HepG2 (cell line): ENCODE data around the gene ANAPC16. TPM values are rescaled to one million over a fixed set of nuclear protein-coding genes. Genes with fewer than 3 reads are reported as not detected.

ENCODE experiments used
- ADNP ChIP-seq: sonication (generic); formaldehyde crosslinking; IDR thresholded peaks from 2 replicates; pipeline ENCODE4 v1.4.0; 2020; ENCODE audit warnings: missing genetic modification reagents
- BRD4 ChIP-seq: sonication (generic); formaldehyde crosslinking; IDR thresholded peaks from 2 replicates; pipeline ENCODE4 v1.4.0; 2020; ENCODE audit warnings: missing genetic modification reagents
- CBX2 ChIP-seq, 2 experiments: fragments of 200-600 bp in 1 of 2; sonication (generic); formaldehyde crosslinking in 1 of 2; IDR thresholded peaks; 2 replicates each; pipeline versions ENCODE4 v1.7.0 to v1.8.1; 2018 to 2022; ENCODE audit warnings: low read depth in 2 of 2, low read length in 1 of 2, mild to moderate bottlenecking in 1 of 2, missing genetic modification reagents in 1 of 2
- DRAP1 ChIP-seq: IDR thresholded peaks from 2 replicates; pipeline ENCODE4 v1.6.1; 2016; ENCODE audit warnings: missing genetic modification reagents, missing compliant biosample characterization
- ETV5 ChIP-seq: IDR thresholded peaks from 2 replicates; pipeline ENCODE4 v1.6.1; 2018; ENCODE audit warnings: missing biosample characterization, missing genetic modification reagents, inconsistent platforms, borderline replicate concordance
- FOXA1 ChIP-seq, 2 experiments: fragments of 450-650 bp in 1 of 2; sonication (generic) in 1 of 2; formaldehyde crosslinking in 1 of 2; IDR thresholded peaks; 2 replicates each; pipeline versions ENCODE4 v1.4.0 to v1.6.1; 2016 to 2020; ENCODE audit warnings: missing genetic modification reagents in 1 of 2
- GLI4 ChIP-seq: sonication (generic); formaldehyde crosslinking; IDR thresholded peaks from 2 replicates; pipeline ENCODE4 v1.5.1; 2020; ENCODE audit warnings: missing genetic modification reagents, mild to moderate bottlenecking, moderate library complexity, borderline replicate concordance
- HIVEP1 ChIP-seq: sonication (generic); formaldehyde crosslinking; IDR thresholded peaks from 2 replicates; pipeline ENCODE4 v1.4.0; 2020; ENCODE audit warnings: mild to moderate bottlenecking, missing genetic modification reagents
- HOXA5 ChIP-seq: sonication (generic); formaldehyde crosslinking; IDR thresholded peaks from 2 replicates; pipeline ENCODE4 v1.4.0; 2020; ENCODE audit warnings: missing genetic modification reagents
- IKZF4 ChIP-seq: sonication (generic); formaldehyde crosslinking; IDR thresholded peaks from 2 replicates; pipeline ENCODE4 v1.5.1; 2020; ENCODE audit warnings: borderline replicate concordance, mild to moderate bottlenecking, low read depth, missing genetic modification reagents; ENCODE audit errors: not compliant biosample characterization
- KDM4B ChIP-seq: sonication (generic); formaldehyde crosslinking; IDR thresholded peaks from 2 replicates; pipeline ENCODE4 v1.4.0; 2020; ENCODE audit warnings: missing genetic modification reagents
- KLF12 ChIP-seq: sonication (generic); formaldehyde crosslinking; IDR thresholded peaks from 2 replicates; pipeline ENCODE4 v1.4.0; 2020; ENCODE audit warnings: missing genetic modification reagents, borderline replicate concordance
- MED1 ChIP-seq: sonication (generic); formaldehyde crosslinking; IDR thresholded peaks from 2 replicates; pipeline ENCODE4 v1.4.0; 2020; ENCODE audit warnings: missing genetic modification reagents
- NR2C2 ChIP-seq: sonication (generic); formaldehyde crosslinking; IDR thresholded peaks from 2 replicates; pipeline ENCODE4 v1.4.0; 2020; ENCODE audit warnings: missing genetic modification reagents, mild to moderate bottlenecking, moderate library complexity, borderline replicate concordance
- RORA ChIP-seq: sonication (generic); formaldehyde crosslinking; IDR thresholded peaks from 2 replicates; pipeline ENCODE4 v1.5.0; 2020; ENCODE audit warnings: mild to moderate bottlenecking, missing genetic modification reagents, moderate library complexity
- SMAD3 ChIP-seq: sonication (generic); formaldehyde crosslinking; IDR thresholded peaks from 2 replicates; pipeline ENCODE4 v1.4.0; 2020; ENCODE audit warnings: missing genetic modification reagents
- TAF1 ChIP-seq: sonication (generic); formaldehyde crosslinking; IDR thresholded peaks from 2 replicates; pipeline ENCODE4 v1.4.0; 2020; ENCODE audit warnings: missing genetic modification reagents
- YEATS4 ChIP-seq: sonication (generic); formaldehyde crosslinking; IDR thresholded peaks from 2 replicates; pipeline ENCODE4 v1.4.0; 2020; ENCODE audit warnings: missing genetic modification reagents, borderline replicate concordance
- ZNF253 ChIP-seq: sonication (generic); formaldehyde crosslinking; IDR thresholded peaks from 2 replicates; pipeline ENCODE4 v1.8.0; 2022; ENCODE audit warnings: mild to moderate bottlenecking, missing genetic modification reagents, borderline replicate concordance
- ZNF3 ChIP-seq: IDR thresholded peaks from 2 replicates; pipeline ENCODE4 v1.7.0; 2017; ENCODE audit warnings: inconsistent platforms
- ZNF331 ChIP-seq: sonication (generic); formaldehyde crosslinking; IDR thresholded peaks from 2 replicates; pipeline ENCODE4 v1.4.0; 2020; ENCODE audit warnings: missing genetic modification reagents
- ZNF33A ChIP-seq: sonication (generic); formaldehyde crosslinking; IDR thresholded peaks from 2 replicates; pipeline ENCODE4 v1.5.1; 2020; ENCODE audit warnings: missing genetic modification reagents, mild to moderate bottlenecking, moderate library complexity, borderline replicate concordance
- ZNF44 ChIP-seq: sonication (generic); formaldehyde crosslinking; IDR thresholded peaks from 2 replicates; pipeline ENCODE4 v1.5.1; 2020; ENCODE audit warnings: mild to moderate bottlenecking, missing genetic modification reagents
- ZNF501 ChIP-seq: sonication (generic); formaldehyde crosslinking; IDR thresholded peaks from 2 replicates; pipeline ENCODE4 v1.5.1; 2020; ENCODE audit warnings: mild to moderate bottlenecking, moderate library complexity, missing genetic modification reagents
- ZNF564 ChIP-seq: sonication (generic); formaldehyde crosslinking; IDR thresholded peaks from 2 replicates; pipeline ENCODE4 v1.8.1; 2023; ENCODE audit warnings: mild to moderate bottlenecking, missing genetic modification reagents
- ZNF772 ChIP-seq: sonication (generic); formaldehyde crosslinking; IDR thresholded peaks from 2 replicates; pipeline ENCODE4 v1.5.0; 2020; ENCODE audit warnings: mild to moderate bottlenecking, missing genetic modification reagents
- ZNF891 ChIP-seq: sonication (generic); formaldehyde crosslinking; IDR thresholded peaks from 2 replicates; pipeline ENCODE4 v1.5.0; 2020; ENCODE audit warnings: mild to moderate bottlenecking, missing genetic modification reagents
- ZSCAN22 ChIP-seq: sonication (generic); formaldehyde crosslinking; IDR thresholded peaks from 2 replicates; pipeline ENCODE4 v1.4.0; 2020; ENCODE audit warnings: mild to moderate bottlenecking, missing genetic modification reagents
- polyA plus RNA-seq, 8 experiments: library from polyadenylated mRNA; depleted of rRNA in 3 of 8; stranded (reverse) in 7 of 8; unstranded in 1 of 8; fragments of >200 nt; fragmentation: Illumina TruSeq in 4 of 8; extraction: Trizol in 4 of 8; gene quantifications; 2 replicates each; pipeline versions ENCODE4 v1.2.1 to v1.2.3, GENCODE V29; 2011 to 2016; ENCODE audit warnings: low read depth in 4 of 8, missing spikeins in 1 of 8, mixed read lengths in 1 of 8; ENCODE audit not compliant: insufficient read depth in 1 of 8
- total RNA-seq, 5 experiments: library from RNA; depleted of rRNA; stranded (reverse); fragments of >200 nt; fragmentation: Illumina TruSeq; extraction: Trizol; gene quantifications; 2 replicates each; pipeline ENCODE4 v1.2.3, GENCODE V29; 2016; ENCODE audit warnings: low read depth in 1 of 5
- TF ChIP-seq, protein P1 (sequence below): sonication (generic); formaldehyde crosslinking; IDR thresholded peaks from 2 replicates; pipeline ENCODE4 v1.4.0; 2020; ENCODE audit warnings: mild to moderate bottlenecking, missing genetic modification reagents
- TF ChIP-seq, protein P2 (sequence below): sonication (generic); formaldehyde crosslinking; IDR thresholded peaks from 2 replicates; pipeline ENCODE4 v1.9.0; 2022; ENCODE audit warnings: low read depth, missing genetic modification reagents

ANAPC16 gene
- total and polyA plus RNA-seq, 2 of the 13 experiments (the other 11 are each of a cell fraction or from before 2014, with no cell fraction given) = 74.8 to 89.4 TPM

GRCh38 chr10:72254813-72255568 is 39.2 kb downstream of the ANAPC16 start (continued):
- TF ChIP-seq KLF12 (CRISPR knock-in tag) = no peak
- TF ChIP-seq, protein P1, sequence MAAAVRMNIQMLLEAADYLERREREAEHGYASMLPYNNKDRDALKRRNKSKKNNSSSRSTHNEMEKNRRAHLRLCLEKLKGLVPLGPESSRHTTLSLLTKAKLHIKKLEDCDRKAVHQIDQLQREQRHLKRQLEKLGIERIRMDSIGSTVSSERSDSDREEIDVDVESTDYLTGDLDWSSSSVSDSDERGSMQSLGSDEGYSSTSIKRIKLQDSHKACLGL = 0 out of 2 replicates have a peak, but pooled peaks have one; percentile 29
- TF ChIP-seq HIVEP1 (CRISPR knock-in tag) = no peak
- peak; percentile 53 for TF ChIP-seq TAF1
- no peak for TF ChIP-seq ZNF891 (CRISPR knock-in tag)
- TF ChIP-seq ADNP (CRISPR knock-in tag) = no peak
- no peak for TF ChIP-seq HOXA5 (CRISPR knock-in tag)
- TF ChIP-seq ZNF253 (CRISPR knock-in tag) = no peak
- no peak for TF ChIP-seq ZNF33A
- TF ChIP-seq ZNF772 = no peak
- TF ChIP-seq DRAP1 = peak; percentile 19; the same call in 1 of the 2 replicates
- no peak for TF ChIP-seq BRD4 (CRISPR knock-in tag)
- peak; percentile 31; the same call in 1 of the 2 replicates for TF ChIP-seq GLI4 (CRISPR knock-in tag)
- TF ChIP-seq YEATS4 = peak; percentile 52; the same call in 1 of the 2 replicates
- TF ChIP-seq CBX2 (IDR thresholded peaks at IDR 0.05; ENCODE audit: low read depth, low read length) = no peak
- no peak for TF ChIP-seq CBX2 (CRISPR knock-in tag; IDR thresholded peaks at IDR 0.05; ENCODE audit: low read depth)
- peak; percentile 46 for TF ChIP-seq ETV5 (CRISPR knock-in tag)
- no peak for TF ChIP-seq ZSCAN22 (CRISPR knock-in tag)
- no peak for TF ChIP-seq ZNF3
- peak; percentile 55 for TF ChIP-seq IKZF4 (CRISPR knock-in tag)
- TF ChIP-seq ZNF331 (CRISPR knock-in tag) = no peak
- TF ChIP-seq NR2C2 = 0 out of 2 replicates have a peak, but pooled peaks have one; percentile 43
- no peak for TF ChIP-seq ZNF564
- TF ChIP-seq ZNF44 (CRISPR knock-in tag) = no peak
- no peak for TF ChIP-seq RORA
- TF ChIP-seq FOXA1 (IDR thresholded peaks at IDR 0.05) = no peak
- TF ChIP-seq FOXA1 (CRISPR knock-in tag; IDR thresholded peaks at IDR 0.05) = 0 out of 2 replicates have a peak, but pooled peaks have one; percentile 7
- peak; percentile 56; the same call in 1 of the 2 replicates for TF ChIP-seq ZNF501 (CRISPR knock-in tag)
- TF ChIP-seq, protein P2, sequence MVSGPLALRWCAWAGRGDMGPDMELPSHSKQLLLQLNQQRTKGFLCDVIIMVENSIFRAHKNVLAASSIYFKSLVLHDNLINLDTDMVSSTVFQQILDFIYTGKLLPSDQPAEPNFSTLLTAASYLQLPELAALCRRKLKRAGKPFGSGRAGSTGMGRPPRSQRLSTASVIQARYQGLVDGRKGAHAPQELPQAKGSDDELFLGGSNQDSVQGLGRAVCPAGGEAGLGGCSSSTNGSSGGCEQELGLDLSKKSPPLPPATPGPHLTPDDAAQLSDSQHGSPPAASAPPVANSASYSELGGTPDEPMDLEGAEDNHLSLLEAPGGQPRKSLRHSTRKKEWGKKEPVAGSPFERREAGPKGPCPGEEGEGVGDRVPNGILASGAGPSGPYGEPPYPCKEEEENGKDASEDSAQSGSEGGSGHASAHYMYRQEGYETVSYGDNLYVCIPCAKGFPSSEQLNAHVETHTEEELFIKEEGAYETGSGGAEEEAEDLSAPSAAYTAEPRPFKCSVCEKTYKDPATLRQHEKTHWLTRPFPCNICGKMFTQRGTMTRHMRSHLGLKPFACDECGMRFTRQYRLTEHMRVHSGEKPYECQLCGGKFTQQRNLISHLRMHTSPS = no peak
- TF ChIP-seq MED1 (CRISPR knock-in tag) = peak; percentile 62; the same call in 1 of the 2 replicates
- TF ChIP-seq SMAD3 (CRISPR knock-in tag) = peak; percentile 34; the same call in 1 of the 2 replicates
- TF ChIP-seq KDM4B = no peak
